ENCODE data around the gene CYSRT1. TPM values are rescaled to one million over a fixed set of nuclear protein-coding genes. Genes with fewer than 3 reads are reported as not detected.
"Not testable (repeated sequence)": the region's sequence is repeated elsewhere in the genome, so short reads cannot be mapped to it uniquely, and the experiment has no call there.

Gene CYSRT1
- total RNA-seq, 1 experiment from 2014 or later = 3.0 TPM

DNA sequence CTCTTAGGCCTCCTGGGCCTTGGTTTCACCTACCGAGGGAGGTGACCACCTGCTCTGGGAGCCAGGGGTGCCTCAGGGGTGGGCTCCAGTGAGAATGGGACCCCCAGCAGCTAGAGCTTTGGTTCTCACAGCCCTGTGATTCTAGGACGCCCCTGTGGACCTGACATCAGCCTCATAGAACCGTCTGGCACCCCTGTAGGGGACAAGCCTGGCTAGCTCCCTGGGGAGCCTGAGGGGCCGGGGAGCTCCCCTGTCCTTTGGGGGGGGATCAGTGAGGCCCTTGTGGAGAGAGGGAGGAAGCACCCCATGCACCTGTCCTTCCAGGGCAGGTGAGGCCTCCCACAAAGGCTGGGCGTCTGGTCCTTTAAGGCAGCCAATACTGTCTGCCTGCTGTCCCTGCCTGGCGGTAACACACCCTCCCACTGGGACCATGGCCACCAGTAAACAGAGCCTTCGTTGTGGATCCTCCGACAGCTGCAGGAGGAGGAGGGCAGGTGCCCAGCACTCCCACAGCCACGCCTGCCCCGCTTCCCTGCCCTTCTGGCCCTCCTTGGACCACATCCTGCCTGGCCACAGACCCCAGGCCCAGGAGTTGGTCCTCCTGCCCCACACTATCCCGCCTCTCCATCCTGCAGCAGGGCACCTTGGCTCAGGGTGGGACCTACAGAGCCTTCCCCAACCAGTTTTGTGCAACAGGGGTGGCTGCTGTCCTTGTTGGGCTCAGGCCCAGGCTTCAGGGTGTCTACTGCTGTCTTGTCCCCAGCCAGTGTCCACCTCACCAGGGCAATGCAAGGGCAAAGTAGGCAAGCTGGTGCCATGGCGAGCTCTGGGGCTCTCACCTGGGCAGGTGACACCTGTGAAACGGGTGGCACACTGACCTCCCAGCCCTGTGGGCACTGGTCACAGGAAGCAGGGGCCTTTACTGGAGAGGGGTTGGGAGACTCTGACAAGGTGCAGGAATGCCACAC lies 13.1 kb downstream of the CYSRT1 start:
- Mint-ChIP-seq H3K27me3 (ENCODE audit: unreplicated experiment) (peaks cover 30% of the 10 kb centered on the region), H3K4me3 (ENCODE audit: low read depth, unreplicated experiment) (peak overlapping the region; percentile 43), H3K27ac (ENCODE audit: unreplicated experiment) (no peak overlapping the region), H3K36me3 (ENCODE audit: insufficient read depth, unreplicated experiment) (peaks cover 53% of the 10 kb centered on the region), H3K4me1 (ENCODE audit: low read depth, unreplicated experiment) (peaks cover 27% of the 10 kb centered on the region), H3K9me3 (ENCODE audit: low read depth, unreplicated experiment) (no peaks in the 10 kb centered on the region)
- no peak for DNase-seq
- TF ChIP-seq, protein P1, sequence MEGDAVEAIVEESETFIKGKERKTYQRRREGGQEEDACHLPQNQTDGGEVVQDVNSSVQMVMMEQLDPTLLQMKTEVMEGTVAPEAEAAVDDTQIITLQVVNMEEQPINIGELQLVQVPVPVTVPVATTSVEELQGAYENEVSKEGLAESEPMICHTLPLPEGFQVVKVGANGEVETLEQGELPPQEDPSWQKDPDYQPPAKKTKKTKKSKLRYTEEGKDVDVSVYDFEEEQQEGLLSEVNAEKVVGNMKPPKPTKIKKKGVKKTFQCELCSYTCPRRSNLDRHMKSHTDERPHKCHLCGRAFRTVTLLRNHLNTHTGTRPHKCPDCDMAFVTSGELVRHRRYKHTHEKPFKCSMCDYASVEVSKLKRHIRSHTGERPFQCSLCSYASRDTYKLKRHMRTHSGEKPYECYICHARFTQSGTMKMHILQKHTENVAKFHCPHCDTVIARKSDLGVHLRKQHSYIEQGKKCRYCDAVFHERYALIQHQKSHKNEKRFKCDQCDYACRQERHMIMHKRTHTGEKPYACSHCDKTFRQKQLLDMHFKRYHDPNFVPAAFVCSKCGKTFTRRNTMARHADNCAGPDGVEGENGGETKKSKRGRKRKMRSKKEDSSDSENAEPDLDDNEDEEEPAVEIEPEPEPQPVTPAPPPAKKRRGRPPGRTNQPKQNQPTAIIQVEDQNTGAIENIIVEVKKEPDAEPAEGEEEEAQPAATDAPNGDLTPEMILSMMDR (IDR thresholded peaks at IDR 0.05; ENCODE audit: unreplicated experiment) = no peak
- CTCF ChIA-PET = no interaction called here
- intact Hi-C loops (cut with micrococcal nuclease; ENCODE audit: unreplicated experiment) = no loop called here
- BruUV-seq (replicated peaks) = no TSS peak

- BruUV-seq (replicated peaks) = TSS peak; percentile 53
- H3K36me3 Mint-ChIP-seq (ENCODE audit: insufficient read depth, unreplicated experiment) = peaks cover 68% of the 10 kb centered on the region
- H3K27ac Mint-ChIP-seq (ENCODE audit: unreplicated experiment); intact Hi-C loops (cut with micrococcal nuclease; ENCODE audit: unreplicated experiment); H3K9me3 Mint-ChIP-seq (ENCODE audit: low read depth, unreplicated experiment); DNase-seq: not testable (repeated sequence)
- peak overlapping the region; percentile 76 for H3K4me3 Mint-ChIP-seq (ENCODE audit: low read depth, unreplicated experiment)
- CTCF ChIA-PET = interaction anchor here (1.4 kb wide), 1 partner anchor 15 kb away, joined by 3 read pairs; no protein-coding TSS in a partner anchor
- peaks cover 24% of the 10 kb centered on the region for H3K27me3 Mint-ChIP-seq (ENCODE audit: unreplicated experiment)
- peaks cover 36% of the 10 kb centered on the region for H3K4me1 Mint-ChIP-seq (ENCODE audit: low read depth, unreplicated experiment)
Measured at GRCh38 chr9:137239541-137240200, 14.7 kb downstream of the CYSRT1 start.

- intact Hi-C loops (cut with micrococcal nuclease; ENCODE audit: unreplicated experiment) = no loop called here
- Mint-ChIP-seq H3K9me3 (ENCODE audit: low read depth, unreplicated experiment) (no peaks in the 10 kb centered on the region), H3K27me3 (ENCODE audit: unreplicated experiment) (peaks cover 17% of the 10 kb centered on the region), H3K4me3 (ENCODE audit: low read depth, unreplicated experiment) (peak overlapping the region; percentile 76), H3K27ac (ENCODE audit: unreplicated experiment) (peak overlapping the region; percentile 100), H3K4me1 (ENCODE audit: low read depth, unreplicated experiment) (peaks cover 28% of the 10 kb centered on the region), H3K36me3 (ENCODE audit: insufficient read depth, unreplicated experiment) (peaks cover 68% of the 10 kb centered on the region)
- BruUV-seq (replicated peaks) = no TSS peak
- TF ChIP-seq, protein P1 (IDR thresholded peaks at IDR 0.05; ENCODE audit: unreplicated experiment) = no peak
- no peak for DNase-seq
- CTCF ChIA-PET = interaction anchor here (0.8 to 1.4 kb wide), 2 partner anchors 14 to 182 kb away, joined by 3 to 5 read pairs; partner anchors contain the start of gene EXD3
Measured at GRCh38 chr9:137240318-137240840, 15.4 kb downstream of the CYSRT1 start.

DNA sequence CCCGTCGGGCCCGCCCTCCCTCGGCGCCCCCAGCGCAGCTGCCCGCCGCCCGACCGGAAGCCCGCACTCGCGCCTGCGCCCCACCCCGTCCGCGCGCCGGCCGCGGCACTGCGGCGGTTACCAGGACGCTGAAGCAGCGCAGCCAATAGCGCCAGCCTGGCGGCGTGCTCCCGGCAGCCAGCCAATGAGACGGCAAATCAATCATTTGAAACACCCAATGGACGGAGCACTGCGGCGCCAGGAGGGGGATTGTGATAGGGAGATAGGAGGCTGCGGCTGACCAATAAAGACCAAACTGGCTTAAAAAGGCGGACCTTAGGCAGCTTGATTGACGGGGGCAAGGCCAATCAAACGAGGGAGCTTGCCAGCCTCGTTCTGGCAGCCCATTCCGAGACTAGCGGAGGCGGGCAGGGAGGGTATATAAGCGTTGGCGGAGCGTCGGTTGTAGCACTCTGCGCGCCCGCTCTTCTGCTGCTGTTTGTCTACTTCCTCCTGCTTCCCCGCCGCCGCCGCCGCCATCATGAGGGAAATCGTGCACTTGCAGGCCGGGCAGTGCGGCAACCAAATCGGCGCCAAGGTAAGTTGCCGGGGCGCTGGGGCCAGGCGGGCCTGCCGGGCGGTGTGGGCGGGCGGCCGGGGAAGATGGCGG lies 16.0 kb downstream of the CYSRT1 start, which contains the start of gene TUBB4B:
TSS of gene TUBB4B (plus strand) at position 447 of the 649 bp plus-strand sequence. CDS start at position 521, 74 bp downstream.
- BruUV-seq (replicated peaks) = no TSS peak
- peak; percentile 94 for DNase-seq
- Mint-ChIP-seq H3K36me3 (ENCODE audit: insufficient read depth, unreplicated experiment) (peaks cover 67% of the 10 kb centered on the region), H3K27ac (ENCODE audit: unreplicated experiment) (peak within 1 kb of the TSS; percentile 100), H3K4me1 (ENCODE audit: low read depth, unreplicated experiment) (peaks cover 28% of the 10 kb centered on the region), H3K9me3 (ENCODE audit: low read depth, unreplicated experiment) (no peaks in the 10 kb centered on the region), H3K27me3 (ENCODE audit: unreplicated experiment) (peaks cover 12% of the 10 kb centered on the region), H3K4me3 (ENCODE audit: low read depth, unreplicated experiment) (peak within 1 kb of the TSS; percentile 76)
- intact Hi-C loops (cut with micrococcal nuclease; ENCODE audit: unreplicated experiment) = no loop called here
- TF ChIP-seq, protein P1 (IDR thresholded peaks at IDR 0.05; ENCODE audit: unreplicated experiment) = no peak
- CTCF ChIA-PET = interaction anchor here (0.8 to 1.4 kb wide), 2 partner anchors 14 to 182 kb away, joined by 3 to 5 read pairs; partner anchors contain the start of gene EXD3

Measured in Calu3 (cell line).